ENCODE measurements around the gene NPAS2.

NPAS2 gene

GRCh38 chr2:101025561-101025960, 205.6 kb downstream of the NPAS2 start:
- no peak for DNase-seq

GRCh38 chr2:101026253-101026701, 206.3 kb downstream of the NPAS2 start:
- no peak for DNase-seq

- DNase-seq, result no peak
Measured at GRCh38 chr2:101026923-101027469, 207.1 kb downstream of the NPAS2 start.

- no peak for DNase-seq
Measured at GRCh38 chr2:101027852-101028251, 207.9 kb downstream of the NPAS2 start.

- no peak for DNase-seq
Measured at GRCh38 chr2:101030866-101031554, 211.1 kb downstream of the NPAS2 start.

GRCh38 chr2:101032084-101032776, 212.3 kb downstream of the NPAS2 start:
- no peak for DNase-seq

GRCh38 chr2:101036562-101036961, 216.6 kb downstream of the NPAS2 start:
- DNase-seq, result no peak

GRCh38 chr2:101037161-101037755, 217.3 kb downstream of the NPAS2 start:
- no peak for DNase-seq

- DNase-seq, result peak in 1 of 2 donors; percentile 6
Measured at GRCh38 chr2:101038455-101039255, 218.7 kb downstream of the NPAS2 start.

- DNase-seq, result no peak
Measured at GRCh38 chr2:101040072-101040471, 220.1 kb downstream of the NPAS2 start.

- no peak for DNase-seq
Measured at GRCh38 chr2:101040761-101041160, 220.8 kb downstream of the NPAS2 start.

- DNase-seq, result no peak
Measured at GRCh38 chr2:101041413-101041812, 221.5 kb downstream of the NPAS2 start.

- no peak for DNase-seq
Measured at GRCh38 chr2:101045330-101045729, 225.4 kb downstream of the NPAS2 start.
